ENCODE data around the gene FGFRL1.

The FGFRL1 gene

DNA sequence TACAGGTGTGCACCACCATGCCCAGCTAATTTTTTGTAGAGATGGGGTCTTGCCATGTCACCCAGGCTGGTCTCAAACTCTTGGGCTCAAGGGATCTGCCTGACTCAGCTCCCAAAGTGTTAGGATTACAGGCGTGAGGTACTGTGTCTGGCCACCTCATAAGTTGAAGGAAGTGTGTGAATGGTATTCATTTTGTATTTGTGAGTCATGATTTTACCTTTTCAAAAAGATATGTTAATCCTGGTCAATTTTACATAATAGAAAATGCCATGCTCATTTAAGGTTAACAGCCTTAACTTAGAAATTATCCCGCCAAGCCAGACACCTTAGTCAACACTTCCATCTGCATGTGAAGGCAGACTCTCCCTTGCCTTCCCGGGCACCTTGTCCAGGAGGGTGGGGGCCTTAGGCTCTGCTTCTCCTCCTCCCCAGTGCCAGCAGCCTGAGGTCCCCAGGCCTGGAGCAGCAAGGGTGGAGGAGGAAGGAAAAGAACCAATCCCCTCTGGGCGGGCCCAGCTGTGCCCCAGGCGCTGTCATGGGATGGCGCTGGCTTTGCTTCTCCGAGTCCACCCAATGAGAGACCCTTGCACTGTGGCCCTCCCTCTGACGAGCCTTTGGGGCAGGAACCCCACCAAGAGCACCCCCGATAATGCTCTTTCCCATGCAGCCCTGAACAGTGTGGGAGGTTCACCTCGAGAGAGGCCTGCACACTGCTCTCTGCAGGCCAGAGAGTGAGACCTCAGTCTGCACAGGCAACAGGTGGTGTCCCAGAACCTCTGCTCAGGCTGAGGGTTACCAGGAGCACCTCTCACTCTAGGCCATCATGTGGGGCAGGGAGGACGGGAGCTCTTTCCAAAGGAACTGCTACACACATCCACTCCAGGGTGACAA is 64.6 kb downstream of the FGFRL1 start:
- no peak for DNase-seq (ENCODE audit: low read depth)

All from amniotic epithelial cell (primary cell).